NCI-H82 treated with DMSO at 0.1 percent for 48 hours (cell line): ENCODE results near the gene ALDH3B1.

Experiments
- DNase-seq: peaks from one replicate; lab custom pipeline; 2025; ENCODE audit not compliant: unreplicated experiment; lab: John Stamatoyannopoulos, UW

The ALDH3B1 gene

GRCh38 chr11:68043349-68044144 is 33.4 kb downstream of the ALDH3B1 start:
- DNase-seq = no peak

DNA sequence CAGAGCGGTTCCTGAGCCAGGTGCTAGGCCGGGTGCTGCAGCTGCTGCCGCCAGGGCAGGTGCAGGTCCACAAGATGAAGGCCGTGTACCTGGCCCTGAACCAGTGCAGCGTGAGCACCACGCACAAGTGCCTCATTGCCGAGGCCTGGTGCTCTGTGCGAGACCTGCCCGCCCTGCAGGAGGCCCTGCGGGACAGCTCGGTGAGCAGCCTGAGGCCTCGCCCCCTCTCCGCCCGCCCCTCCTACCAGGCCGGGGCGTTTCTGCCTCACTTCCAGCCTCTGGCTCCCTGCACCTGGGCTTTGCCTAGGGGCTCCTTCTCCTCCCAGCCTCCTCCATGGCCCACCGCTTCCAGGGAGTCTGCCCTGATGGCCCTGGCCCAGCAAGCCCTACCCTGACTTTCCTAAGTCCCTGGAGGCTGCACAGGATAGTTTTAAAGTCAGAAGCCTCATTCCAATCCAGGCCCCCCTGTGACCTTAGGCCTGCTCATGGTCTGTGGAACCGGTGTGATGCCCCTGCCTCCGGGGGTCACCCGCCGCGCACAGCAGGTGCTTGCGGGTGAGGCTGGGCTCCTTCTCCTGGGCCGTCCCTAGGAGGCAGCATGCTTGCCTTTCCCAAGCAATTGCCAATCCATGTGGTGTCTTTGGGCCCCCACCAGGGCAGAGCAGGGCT is 34.2 kb downstream of the ALDH3B1 start:
- no peak for DNase-seq

DNA sequence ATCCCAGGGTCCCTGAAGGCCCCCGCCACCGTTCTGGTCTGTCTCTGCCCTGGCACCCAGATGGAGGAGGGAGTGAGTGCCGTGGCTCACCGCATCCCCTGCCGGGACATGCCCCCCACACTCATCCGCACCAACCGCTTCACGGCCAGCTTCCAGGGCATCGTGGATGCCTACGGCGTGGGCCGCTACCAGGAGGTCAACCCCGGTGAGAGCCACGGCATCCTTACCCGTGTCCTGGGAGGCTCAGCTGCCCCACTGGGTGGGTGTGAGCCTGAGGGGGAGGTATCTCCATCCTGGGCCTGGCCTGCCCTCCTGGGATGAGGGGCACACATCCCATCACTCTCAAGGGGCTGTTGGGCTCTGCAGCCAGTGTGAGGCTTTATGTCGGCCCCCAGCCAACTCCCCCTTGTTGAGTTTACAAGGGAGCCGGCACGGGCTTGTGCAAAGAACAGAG is 34.8 kb downstream of the ALDH3B1 start:
- DNase-seq = no peak

GRCh38 chr11:68047437-68048290 is 37.5 kb downstream of the ALDH3B1 start:
- no peak for DNase-seq

DNA sequence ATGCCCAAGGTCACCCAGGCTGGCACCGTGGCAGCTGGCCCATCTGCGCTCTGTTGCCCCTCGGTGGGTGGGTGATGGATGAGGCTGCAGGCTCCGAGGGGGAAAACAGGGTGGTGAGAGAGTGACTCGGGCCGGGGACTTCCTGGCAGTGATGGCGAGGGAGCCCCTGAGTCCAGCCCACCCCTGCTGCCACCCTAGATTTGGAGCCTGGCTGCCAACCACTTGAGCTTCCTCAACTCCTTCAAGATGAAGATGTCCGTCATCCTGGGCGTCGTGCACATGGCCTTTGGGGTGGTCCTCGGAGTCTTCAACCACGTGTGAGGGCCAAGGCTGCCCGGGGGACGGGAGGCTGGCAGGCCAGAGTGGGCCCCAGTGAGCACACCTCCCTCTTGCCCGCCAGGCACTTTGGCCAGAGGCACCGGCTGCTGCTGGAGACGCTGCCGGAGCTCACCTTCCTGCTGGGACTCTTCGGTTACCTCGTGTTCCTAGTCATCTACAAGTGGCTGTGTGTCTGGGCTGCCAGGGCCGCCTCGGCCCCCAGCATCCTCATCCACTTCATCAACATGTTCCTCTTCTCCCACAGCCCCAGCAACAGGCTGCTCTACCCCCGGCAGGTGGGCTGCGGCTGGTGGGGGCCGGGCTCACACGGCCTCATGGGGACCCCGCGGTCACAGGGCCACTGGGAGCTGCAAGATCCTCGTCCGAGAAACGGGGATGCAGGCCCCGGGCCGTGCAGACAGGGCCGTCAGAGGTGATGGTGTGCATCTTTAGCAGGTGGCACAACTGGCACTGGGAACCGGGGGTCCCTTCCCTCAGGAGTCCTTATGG is 38.8 kb downstream of the ALDH3B1 start:
- no peak for DNase-seq

- no peak for DNase-seq
These were observed 39.6 kb downstream of the ALDH3B1 start for GRCh38 chr11:68049509-68050370.

DNA sequence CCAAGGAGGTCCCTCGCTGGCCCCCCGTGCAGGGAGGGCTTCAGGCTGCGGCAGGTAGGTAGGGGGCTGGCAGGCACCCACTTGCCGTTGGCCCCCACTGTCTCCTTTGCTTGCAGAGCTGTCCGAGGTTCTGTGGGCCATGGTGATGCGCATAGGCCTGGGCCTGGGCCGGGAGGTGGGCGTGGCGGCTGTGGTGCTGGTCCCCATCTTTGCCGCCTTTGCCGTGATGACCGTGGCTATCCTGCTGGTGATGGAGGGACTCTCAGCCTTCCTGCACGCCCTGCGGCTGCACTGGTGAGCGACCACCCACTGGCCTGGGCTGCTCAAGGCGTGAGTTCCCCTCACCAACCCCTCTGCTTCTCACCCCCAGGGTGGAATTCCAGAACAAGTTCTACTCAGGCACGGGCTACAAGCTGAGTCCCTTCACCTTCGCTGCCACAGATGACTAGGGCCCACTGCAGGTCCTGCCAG is 40.3 kb downstream of the ALDH3B1 start:
- DNase-seq = no peak

GRCh38 chr11:68051191-68052136 is 41.3 kb downstream of the ALDH3B1 start:
- no peak for DNase-seq

DNA sequence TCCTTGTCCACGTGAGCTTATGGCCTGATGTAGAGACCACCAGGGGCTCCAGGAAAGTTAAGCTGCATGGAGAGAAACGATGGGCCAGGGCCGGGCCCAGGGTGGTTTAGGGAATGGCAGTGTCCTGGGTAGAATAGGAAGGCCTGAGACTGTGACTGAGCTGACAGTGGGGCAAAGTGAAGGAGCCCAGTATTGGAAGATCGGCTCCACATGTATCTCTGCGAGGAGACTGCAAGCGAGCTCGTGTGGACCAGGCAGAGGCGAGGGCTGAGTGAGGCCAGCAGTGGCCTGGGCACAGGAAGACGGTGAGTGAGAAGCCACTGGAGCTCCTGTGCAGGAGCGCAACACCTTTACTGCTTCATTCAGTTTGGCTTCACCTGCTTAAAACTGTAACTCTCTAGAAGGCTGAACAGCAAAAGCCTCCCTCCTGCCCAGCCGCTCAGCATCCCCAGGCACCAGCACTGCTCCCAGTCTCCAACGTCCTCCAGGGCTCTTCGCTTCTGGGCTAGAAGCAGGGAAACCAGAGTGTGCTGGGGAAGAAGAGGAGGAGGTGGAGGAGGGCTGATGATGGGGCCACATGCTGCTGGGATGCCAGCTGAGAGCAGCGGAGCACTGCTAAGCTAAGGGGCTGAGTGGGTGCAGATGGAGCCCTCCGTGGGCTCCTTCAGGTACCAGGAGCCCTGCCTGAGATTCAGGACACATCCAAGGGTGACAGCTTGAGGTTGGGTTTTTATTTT is 42.2 kb downstream of the ALDH3B1 start:
- DNase-seq = no peak

DNA sequence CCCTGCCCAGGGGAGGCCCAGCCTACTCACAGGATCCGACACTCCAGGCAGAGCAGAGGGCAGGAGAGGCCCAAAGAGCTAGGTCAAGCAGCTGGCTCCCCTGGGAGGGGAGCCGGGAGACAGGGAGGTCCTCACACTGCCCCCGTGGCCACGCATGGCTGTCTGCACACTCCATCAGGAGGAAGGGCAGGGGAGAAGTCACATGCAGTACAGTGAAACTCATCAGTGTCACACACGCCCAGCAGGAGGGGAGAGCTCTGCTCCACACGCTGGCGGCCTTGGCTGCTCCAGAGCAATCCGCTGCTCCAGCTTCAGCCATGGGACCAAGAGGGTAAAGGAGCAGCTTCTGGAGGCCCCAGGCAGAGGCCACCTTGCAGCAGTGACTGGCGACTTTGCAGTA is 43.0 kb downstream of the ALDH3B1 start:
- no peak for DNase-seq

DNA sequence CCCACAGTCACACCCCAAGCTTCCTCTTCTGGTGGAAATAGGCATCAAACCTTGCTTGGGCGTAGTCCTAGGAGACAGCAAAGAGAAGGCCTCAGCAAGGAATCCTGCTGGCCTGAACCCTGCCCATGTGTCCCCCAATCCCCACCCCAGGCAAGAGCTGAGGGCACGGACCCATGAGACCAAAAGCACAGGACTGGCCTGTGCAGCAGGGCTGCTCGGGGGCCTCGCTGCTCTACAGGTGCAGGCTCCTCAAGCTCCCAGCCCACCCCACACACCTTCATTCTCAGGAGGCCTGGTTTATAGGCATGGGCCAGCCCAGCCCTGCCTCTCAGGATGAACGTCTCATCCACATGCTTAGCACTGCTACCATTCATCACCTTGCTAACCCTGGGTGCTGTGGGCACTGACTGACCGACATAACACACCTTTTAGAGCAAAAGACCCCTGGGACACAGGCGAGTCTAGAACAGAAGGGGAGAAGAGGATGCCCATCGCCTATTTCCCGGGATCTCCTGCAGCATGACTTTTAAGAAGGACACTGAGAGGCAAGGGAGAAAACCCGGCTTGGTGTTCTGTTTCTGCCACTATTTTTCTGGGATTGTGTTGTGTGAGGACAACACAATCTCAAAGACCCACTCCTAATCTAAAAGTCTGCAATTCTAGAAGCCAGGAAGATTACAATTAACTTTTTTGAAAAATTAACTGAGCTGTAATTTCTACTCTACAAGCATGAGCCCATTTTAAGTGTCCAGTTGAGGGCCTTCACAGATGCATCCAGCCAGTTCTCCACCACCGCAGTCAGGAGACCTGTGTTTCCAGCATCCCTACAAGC is 44.1 kb downstream of the ALDH3B1 start:
- no peak for DNase-seq

GRCh38 chr11:68056317-68057285 is 46.5 kb downstream of the ALDH3B1 start:
- no peak for DNase-seq

GRCh38 chr11:68057807-68058206 is 47.7 kb downstream of the ALDH3B1 start:
- no peak for DNase-seq

- DNase-seq = no peak
These were observed 51.4 kb downstream of the ALDH3B1 start for GRCh38 chr11:68061508-68061907.

- DNase-seq = no peak
These were observed 54.8 kb downstream of the ALDH3B1 start for GRCh38 chr11:68064926-68065325.

- DNase-seq = no peak
These were observed 55.7 kb downstream of the ALDH3B1 start for GRCh38 chr11:68065841-68066240.
